GM12874 (cell line): ENCODE results near the gene RAP2A.

ENCODE experiments used
- TF ChIP-seq, protein P1 (sequence below): IDR thresholded peaks from 2 replicates; pipeline ENCODE4 v1.5.1; 2011; ENCODE audit warnings: low read depth, mild to moderate bottlenecking, control low read depth, low read length, moderate library complexity; ENCODE audit not compliant: insufficient read depth

RAP2A gene

DNA sequence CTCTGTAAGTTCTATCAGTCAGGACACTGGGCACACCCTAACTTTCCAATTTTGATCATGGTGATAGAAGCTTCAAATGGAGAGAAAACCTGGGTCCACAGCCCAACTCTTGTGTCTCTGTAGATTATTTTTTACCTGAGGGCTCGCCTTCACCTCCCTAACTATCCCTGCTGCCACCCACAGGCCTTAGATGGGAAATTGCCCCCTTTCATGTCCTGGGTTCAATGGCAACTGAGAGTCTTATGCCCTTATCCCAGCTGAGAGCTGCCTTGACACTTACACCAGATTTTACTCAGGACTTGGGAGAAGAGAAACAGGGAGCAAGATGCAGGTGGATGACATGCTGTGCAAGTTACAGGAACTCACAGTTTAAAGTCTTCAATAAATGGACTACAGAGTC lies 81.7 kb downstream of the RAP2A start:
- TF ChIP-seq, protein P1, sequence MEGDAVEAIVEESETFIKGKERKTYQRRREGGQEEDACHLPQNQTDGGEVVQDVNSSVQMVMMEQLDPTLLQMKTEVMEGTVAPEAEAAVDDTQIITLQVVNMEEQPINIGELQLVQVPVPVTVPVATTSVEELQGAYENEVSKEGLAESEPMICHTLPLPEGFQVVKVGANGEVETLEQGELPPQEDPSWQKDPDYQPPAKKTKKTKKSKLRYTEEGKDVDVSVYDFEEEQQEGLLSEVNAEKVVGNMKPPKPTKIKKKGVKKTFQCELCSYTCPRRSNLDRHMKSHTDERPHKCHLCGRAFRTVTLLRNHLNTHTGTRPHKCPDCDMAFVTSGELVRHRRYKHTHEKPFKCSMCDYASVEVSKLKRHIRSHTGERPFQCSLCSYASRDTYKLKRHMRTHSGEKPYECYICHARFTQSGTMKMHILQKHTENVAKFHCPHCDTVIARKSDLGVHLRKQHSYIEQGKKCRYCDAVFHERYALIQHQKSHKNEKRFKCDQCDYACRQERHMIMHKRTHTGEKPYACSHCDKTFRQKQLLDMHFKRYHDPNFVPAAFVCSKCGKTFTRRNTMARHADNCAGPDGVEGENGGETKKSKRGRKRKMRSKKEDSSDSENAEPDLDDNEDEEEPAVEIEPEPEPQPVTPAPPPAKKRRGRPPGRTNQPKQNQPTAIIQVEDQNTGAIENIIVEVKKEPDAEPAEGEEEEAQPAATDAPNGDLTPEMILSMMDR = no peak

DNA sequence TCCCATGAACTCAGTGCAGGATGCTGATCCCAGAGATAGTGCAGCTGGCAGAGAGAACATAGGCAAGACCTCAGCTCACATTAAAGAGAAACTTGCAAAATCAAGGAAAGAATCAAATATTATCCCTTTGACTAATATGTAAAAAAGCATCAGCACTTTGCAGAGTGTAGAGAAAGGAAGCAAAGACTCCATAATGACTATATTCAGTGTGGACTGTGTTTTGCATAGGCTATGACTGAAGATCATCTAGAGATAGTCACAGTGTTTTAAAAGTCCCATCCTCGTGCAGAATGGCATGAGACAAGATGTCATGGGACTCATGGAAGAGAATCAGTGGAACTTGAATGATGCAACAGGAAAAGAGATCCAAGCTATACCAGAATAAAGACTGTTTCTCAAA lies 84.0 kb downstream of the RAP2A start:
- TF ChIP-seq, protein P1 = no peak
